Measurements from ENCODE around the gene P2RX2.

P2RX2 gene

GRCh38 chr12:132621657-132622435, 3.3 kb downstream of the P2RX2 start:
- DNase-seq: no peak

GRCh38 chr12:132622437-132623071, 4.0 kb downstream of the P2RX2 start:
- no peak for DNase-seq

- no peak for DNase-seq
Measured at GRCh38 chr12:132623072-132623869, 4.7 kb downstream of the P2RX2 start.

- no peak for DNase-seq
Measured at GRCh38 chr12:132624186-132624855, 5.7 kb downstream of the P2RX2 start.

- no peak for DNase-seq
Measured at GRCh38 chr12:132624910-132625630, 6.5 kb downstream of the P2RX2 start.

- DNase-seq: no peak
Measured at GRCh38 chr12:132625731-132626430, 7.3 kb downstream of the P2RX2 start.

- DNase-seq: no peak
Measured at GRCh38 chr12:132629330-132629729, 10.8 kb downstream of the P2RX2 start.

- DNase-seq: no peak
Measured at GRCh38 chr12:132630672-132631071, 12.1 kb downstream of the P2RX2 start.

- no peak for DNase-seq
Measured at GRCh38 chr12:132631666-132632065, 13.1 kb downstream of the P2RX2 start.

- DNase-seq: no peak
Measured at GRCh38 chr12:132632521-132633228, 14.1 kb downstream of the P2RX2 start.

- no peak for DNase-seq
Measured at GRCh38 chr12:132633398-132633797, 14.8 kb downstream of the P2RX2 start.

- no peak for DNase-seq
Measured at GRCh38 chr12:132633901-132634300, 15.3 kb downstream of the P2RX2 start.

GRCh38 chr12:132634411-132634990, 15.9 kb downstream of the P2RX2 start:
- no peak for DNase-seq

- DNase-seq: no peak
Measured at GRCh38 chr12:132635076-132635955, 16.7 kb downstream of the P2RX2 start.

GRCh38 chr12:132637811-132638210, 19.2 kb downstream of the P2RX2 start:
- DNase-seq: no peak

- DNase-seq: no peak
Measured at GRCh38 chr12:132638541-132639408, 20.2 kb downstream of the P2RX2 start.

- no peak for DNase-seq
Measured at GRCh38 chr12:132639956-132640520, 21.5 kb downstream of the P2RX2 start.

- DNase-seq: no peak
Measured at GRCh38 chr12:132640936-132641335, 22.4 kb downstream of the P2RX2 start.
